Subcutaneous abdominal adipose tissue (tissue), 5 donors: Measurements from ENCODE around the gene IL27RA.

Experiments
- H3K27ac ChIP-seq: one replicate; pipeline ENCODE4 v1.7.0; 2013; ENCODE audit warnings: low read depth, mild to moderate bottlenecking, inconsistent platforms, low read length, moderate library complexity
- H3K27me3 ChIP-seq, 5 donors: one replicate each; pipeline ENCODE4 v1.7.0; 2013; ENCODE audit warnings: low read length in 5 of 5, inconsistent platforms in 1 of 5; ENCODE audit not compliant: control insufficient read depth in 5 of 5, insufficient read depth in 4 of 5
- H3K36me3 ChIP-seq, 5 donors: one replicate each; pipeline ENCODE4 v1.7.0; 2013; ENCODE audit warnings: low read length in 5 of 5; ENCODE audit not compliant: control insufficient read depth in 5 of 5, insufficient read depth in 5 of 5
- H3K4me1 ChIP-seq, 5 donors: one replicate each; pipeline ENCODE4 v1.7.0; 2013; ENCODE audit warnings: low read length in 5 of 5, mild to moderate bottlenecking in 3 of 5, moderate library complexity in 1 of 5; ENCODE audit not compliant: control insufficient read depth in 5 of 5, insufficient read depth in 5 of 5
- H3K4me3 ChIP-seq, 5 donors: one replicate each; pipeline ENCODE4 v1.7.0; 2013; ENCODE audit warnings: low read length in 5 of 5, low read depth in 1 of 5
- H3K9ac ChIP-seq, 5 donors: one replicate each; pipeline ENCODE4 v1.7.0; 2013; ENCODE audit warnings: low read length in 5 of 5, mild to moderate bottlenecking in 4 of 5, moderate library complexity in 3 of 5
- H3K9me3 ChIP-seq, 5 donors: one replicate each; pipeline ENCODE4 v1.7.0; 2013; ENCODE audit warnings: low read length in 5 of 5; ENCODE audit not compliant: control insufficient read depth in 5 of 5
- donor health status: healthy.
- donor health status: healthy.
- donor health status: healthy.
- donor health status: healthy.
- donor health status: healthy.

IL27RA gene

DNA sequence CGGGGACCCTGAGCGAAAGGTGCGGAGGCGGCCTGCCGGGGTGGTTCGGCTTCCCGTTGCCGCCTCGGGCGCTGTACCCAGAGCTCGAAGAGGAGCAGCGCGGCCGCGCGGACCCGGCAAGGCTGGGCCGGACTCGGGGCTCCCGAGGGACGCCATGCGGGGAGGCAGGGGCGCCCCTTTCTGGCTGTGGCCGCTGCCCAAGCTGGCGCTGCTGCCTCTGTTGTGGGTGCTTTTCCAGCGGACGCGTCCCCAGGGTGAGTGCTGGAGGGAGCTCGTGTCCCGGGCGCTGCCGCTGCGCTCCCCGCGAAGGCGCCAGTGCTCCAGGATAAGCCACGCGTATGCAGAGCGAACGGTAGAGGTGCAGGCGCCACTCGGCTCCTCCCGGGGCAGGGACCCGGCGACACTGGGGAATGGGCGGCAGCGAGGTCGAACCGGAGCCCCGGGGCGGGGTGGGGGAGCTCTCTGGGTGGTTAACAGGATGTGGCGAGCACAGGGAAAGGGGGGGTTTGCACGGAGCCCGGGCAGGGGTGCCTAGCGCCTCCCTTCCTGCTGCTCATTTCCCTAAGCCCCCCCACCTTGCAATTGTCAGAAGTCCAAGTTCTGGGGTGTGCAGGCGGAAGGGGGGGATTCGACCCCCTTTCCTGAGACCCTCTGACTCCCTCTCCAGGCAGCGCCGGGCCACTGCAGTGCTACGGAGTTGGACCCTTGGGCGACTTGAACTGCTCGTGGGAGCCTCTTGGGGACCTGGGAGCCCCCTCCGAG is at the start of gene IL27RA:
Gene IL27RA (plus strand): TSS at position 44 of the 762 bp plus-strand sequence. CDS start 111 bp downstream, at position 155.
- H3K9me3 ChIP-seq = no peaks in the 10 kb centered on the region
- peak within 1 kb of the TSS; percentile 23 for H3K27ac ChIP-seq
- peak within 1 kb of the TSS; percentile 57 to 82 (median 77) for H3K4me3 ChIP-seq
- H3K9ac ChIP-seq = peak within 1 kb of the TSS in 3 of 5 donors; percentile 67 to 83 (median 78)
- H3K36me3 ChIP-seq = no peaks in the 10 kb centered on the region
- peaks cover 0 to 18% (median 14%) of the 10 kb centered on the region in 5 donors for H3K4me1 ChIP-seq
- peaks cover 2 to 7% (median 3%) of the 10 kb centered on the region in 5 donors for H3K27me3 ChIP-seq

DNA sequence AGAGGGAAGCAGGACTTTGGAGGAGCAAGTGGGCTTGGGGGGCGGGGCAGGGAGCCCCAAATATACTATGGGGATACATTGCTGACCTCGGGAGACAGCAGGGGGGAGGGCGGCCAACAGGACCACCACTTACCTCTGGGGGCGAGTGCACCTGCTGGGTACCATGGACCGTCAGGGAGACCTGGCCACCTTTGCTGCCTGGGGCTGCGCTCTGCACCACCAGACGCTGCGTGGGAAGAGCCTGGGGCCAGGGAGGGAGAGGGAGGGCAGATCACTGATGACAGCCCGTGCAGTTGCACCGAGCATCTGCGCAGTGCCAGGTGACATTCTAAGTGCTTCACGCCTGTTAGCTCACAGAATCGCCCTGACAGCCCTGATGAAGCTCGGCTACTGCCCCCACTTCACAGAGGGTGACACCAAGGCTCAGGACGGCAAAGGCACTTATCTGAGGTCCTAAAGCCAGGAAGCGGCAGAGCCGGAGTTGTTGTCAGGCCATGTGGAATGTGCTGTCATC is 49.5 kb upstream of the IL27RA start:
- Histone ChIP-seq H3K27ac (no peak overlapping the region), H3K27me3 (peaks cover 0 to 3% (median 0%) of the 10 kb centered on the region in 5 donors), H3K36me3 (peaks cover 0 to 23% (median 15%) of the 10 kb centered on the region in 5 donors), H3K9me3 (no peaks in the 10 kb centered on the region), H3K4me1 (peaks cover 1 to 43% (median 28%) of the 10 kb centered on the region in 5 donors), H3K4me3 (no peak overlapping the region), H3K9ac (no peak overlapping the region)

- no peak overlapping the region for H3K27ac ChIP-seq
Measured at GRCh38 chr19:13982773-13983172, 48.8 kb upstream of the IL27RA start.

GRCh38 chr19:13983213-13983889 is 48.2 kb upstream of the IL27RA start:
- Histone ChIP-seq H3K27ac (no peak overlapping the region), H3K4me3 (no peak overlapping the region), H3K27me3 (peaks cover 0 to 3% (median 0%) of the 10 kb centered on the region in 5 donors), H3K9me3 (no peaks in the 10 kb centered on the region), H3K4me1 (peaks cover 1 to 51% (median 34%) of the 10 kb centered on the region in 5 donors), H3K36me3 (peaks cover 0 to 25% (median 15%) of the 10 kb centered on the region in 5 donors), H3K9ac (no peak overlapping the region)

More at GRCh38 chr19:13982773-13983172, 48.8 kb upstream of the IL27RA start:
- Histone ChIP-seq H3K9me3 (no peaks in the 10 kb centered on the region), H3K9ac (no peak overlapping the region), H3K27me3 (peaks cover 0 to 3% (median 0%) of the 10 kb centered on the region in 5 donors), H3K4me1 (peaks cover 1 to 50% (median 36%) of the 10 kb centered on the region in 5 donors), H3K36me3 (peaks cover 0 to 23% (median 15%) of the 10 kb centered on the region in 5 donors), H3K4me3 (no peak overlapping the region)

DNA sequence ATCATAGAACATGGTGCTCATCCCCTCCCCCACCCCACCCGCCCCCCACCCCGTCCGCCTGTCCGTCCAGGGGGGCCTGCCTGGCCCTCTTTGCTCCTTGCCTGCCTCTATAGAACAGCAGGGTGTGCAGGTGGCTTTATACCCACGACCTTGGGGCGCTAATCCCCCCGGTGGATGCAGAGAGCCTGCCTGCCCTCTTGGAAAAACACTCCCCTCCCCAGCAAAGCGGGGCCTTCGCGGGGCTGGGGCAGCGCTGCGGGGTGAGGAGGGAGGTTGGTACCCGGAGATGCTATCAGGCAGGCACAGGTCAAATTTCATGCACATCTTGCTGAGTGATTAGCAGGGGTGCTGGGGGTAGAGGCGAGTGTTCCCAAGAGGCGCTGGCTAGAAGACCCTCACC is 47.4 kb upstream of the IL27RA start:
- Histone ChIP-seq H3K27ac (no peak overlapping the region), H3K4me1 (peaks cover 1 to 48% (median 30%) of the 10 kb centered on the region in 5 donors), H3K9me3 (no peaks in the 10 kb centered on the region), H3K9ac (no peak overlapping the region), H3K27me3 (peaks cover 0 to 3% (median 0%) of the 10 kb centered on the region in 5 donors), H3K4me3 (no peak overlapping the region), H3K36me3 (peaks cover 0 to 31% (median 16%) of the 10 kb centered on the region in 5 donors)

DNA sequence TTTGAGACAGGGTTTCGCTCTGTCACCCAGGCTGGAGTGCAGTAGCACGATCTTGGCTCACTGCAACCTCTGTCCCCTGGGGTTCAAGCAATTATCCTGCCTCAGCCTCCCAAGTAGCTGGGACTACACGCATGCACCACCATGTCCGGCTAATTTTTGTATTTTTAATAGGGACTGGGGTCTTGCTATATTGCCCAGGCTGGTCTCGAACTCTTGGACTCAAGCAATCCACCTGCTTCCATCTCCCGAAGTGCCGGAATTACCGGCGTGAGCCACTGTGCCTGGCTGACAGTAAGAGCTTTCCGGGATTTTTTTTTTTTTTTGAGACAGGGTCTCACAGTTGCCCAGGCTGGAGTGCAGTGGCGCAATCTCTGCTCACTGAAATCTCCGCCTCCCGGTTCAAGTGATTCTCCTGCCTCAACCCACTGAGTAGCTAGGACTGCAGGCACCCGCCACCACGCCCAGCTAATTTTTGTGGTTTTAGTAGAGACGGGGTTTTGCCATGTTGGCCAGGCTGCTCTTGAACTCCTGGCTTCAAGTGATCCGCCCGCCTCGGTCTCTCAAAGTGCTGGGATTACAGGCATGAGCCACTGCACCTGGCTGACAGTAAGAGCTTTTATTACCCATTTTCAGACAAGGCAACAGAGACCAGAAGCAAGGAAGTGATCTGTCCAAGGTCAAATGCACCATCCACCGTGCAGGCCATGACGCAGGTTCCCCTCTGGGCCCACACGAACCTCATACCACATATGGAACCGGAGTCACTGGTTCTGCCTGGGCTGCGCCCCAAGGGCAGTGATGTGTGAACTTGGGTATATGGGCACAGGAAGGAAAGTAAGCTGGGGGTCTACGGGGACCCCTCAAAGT is 46.5 kb upstream of the IL27RA start:
- H3K4me1 ChIP-seq = peaks cover 1 to 39% (median 23%) of the 10 kb centered on the region in 5 donors

DNA sequence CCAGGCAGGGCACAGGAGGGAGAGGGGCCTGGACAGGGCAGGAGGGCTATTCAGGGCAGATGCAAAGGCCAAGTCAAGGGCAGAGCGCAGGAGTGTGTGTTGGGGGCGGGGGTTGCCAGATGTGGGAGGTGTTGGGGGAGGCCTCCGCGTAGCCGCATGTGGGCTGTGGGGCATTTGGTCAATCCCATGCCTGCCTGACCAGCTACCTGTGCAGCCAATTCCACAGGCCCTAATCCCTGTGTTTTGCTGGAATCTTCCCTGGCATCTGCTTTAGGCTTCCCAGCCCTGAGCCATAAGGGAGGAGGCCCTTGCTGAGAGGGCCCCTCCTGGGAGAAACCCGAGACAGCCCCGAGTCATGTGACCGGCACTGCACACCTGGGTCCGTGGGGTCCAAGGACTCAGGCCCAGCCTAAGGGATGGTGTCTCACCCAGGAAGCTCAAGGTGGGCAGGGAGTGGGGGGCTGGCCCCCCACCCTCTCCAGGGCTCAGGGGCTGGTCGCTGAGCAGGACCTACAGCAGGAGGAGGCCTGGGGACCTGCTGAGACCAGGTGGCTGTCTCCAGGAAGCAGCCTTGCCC is 45.7 kb upstream of the IL27RA start:
- Histone ChIP-seq H3K9me3 (no peaks in the 10 kb centered on the region), H3K4me3 (peak overlapping the region in 3 of 5 donors; percentile 30 to 53 (median 40)), H3K36me3 (peaks cover 0 to 26% (median 14%) of the 10 kb centered on the region in 5 donors), H3K27ac (peak overlapping the region; percentile 37), H3K4me1 (peaks cover 1 to 39% (median 23%) of the 10 kb centered on the region in 5 donors), H3K9ac (peak overlapping the region in 3 of 5 donors; percentile 30 to 58 (median 56)), H3K27me3 (no peaks in the 10 kb centered on the region)

More for the DNA sequence above, 46.5 kb upstream of the IL27RA start:
- H3K4me3 ChIP-seq = no peak overlapping the region
- H3K27ac ChIP-seq = no peak overlapping the region
- H3K9ac ChIP-seq = no peak overlapping the region
- no peaks in the 10 kb centered on the region for H3K27me3 ChIP-seq
- peaks cover 0 to 30% (median 17%) of the 10 kb centered on the region in 5 donors for H3K36me3 ChIP-seq
- no peaks in the 10 kb centered on the region for H3K9me3 ChIP-seq

GRCh38 chr19:13986348-13986904 is 45.1 kb upstream of the IL27RA start:
- peak overlapping the region; percentile 81 for H3K27ac ChIP-seq
- H3K27me3 ChIP-seq = no peaks in the 10 kb centered on the region
- H3K9ac ChIP-seq = peak overlapping the region in 4 of 5 donors; percentile 19 to 78 (median 57)
- H3K4me3 ChIP-seq = peak overlapping the region in 3 of 5 donors; percentile 30 to 53 (median 40)
- H3K4me1 ChIP-seq = peaks cover 1 to 39% (median 23%) of the 10 kb centered on the region in 5 donors
- H3K9me3 ChIP-seq = no peaks in the 10 kb centered on the region
- H3K36me3 ChIP-seq = peaks cover 0 to 30% (median 17%) of the 10 kb centered on the region in 5 donors
